HG02973 (cell line): ENCODE measurements around the gene ST3GAL3.

Experiments
- ATAC-seq: cut with Tn5 transposase; IDR thresholded peaks from one replicate; pipeline ENCODE4 v1.9.1; 2021; ENCODE audit warnings: moderate library complexity; ENCODE audit not compliant: unreplicated experiment

ST3GAL3 gene

GRCh38 chr1:43873851-43874250, 166.5 kb downstream of the ST3GAL3 start:
- no peak for ATAC-seq

DNA sequence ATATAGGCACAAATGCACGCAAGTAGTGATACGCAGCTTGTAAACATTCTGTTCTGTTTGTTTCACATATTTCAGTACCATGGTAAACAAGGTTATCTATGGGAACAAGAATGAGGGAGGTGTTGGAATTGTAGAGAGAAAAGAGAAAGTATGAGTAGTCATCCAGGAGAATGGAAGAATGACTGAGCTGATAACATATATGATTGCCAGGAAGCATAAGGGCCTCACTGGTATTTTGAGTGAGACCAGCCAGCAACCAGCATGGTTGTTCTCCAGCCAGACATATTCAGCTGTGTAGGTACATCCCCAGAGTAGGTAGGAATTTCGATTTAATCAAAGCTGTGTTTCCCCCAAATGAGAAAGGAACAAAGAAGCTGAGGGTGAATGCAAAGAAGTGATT, 167.4 kb downstream of the ST3GAL3 start:
- no peak for ATAC-seq

GRCh38 chr1:43875331-43875730, 168.0 kb downstream of the ST3GAL3 start:
- no peak for ATAC-seq

- ATAC-seq = no peak
Measured at GRCh38 chr1:43877101-43877500, 169.8 kb downstream of the ST3GAL3 start.

GRCh38 chr1:43878440-43878839, 171.1 kb downstream of the ST3GAL3 start:
- ATAC-seq = no peak

GRCh38 chr1:43878854-43879253, 171.5 kb downstream of the ST3GAL3 start:
- no peak for ATAC-seq

- ATAC-seq = no peak
Measured at GRCh38 chr1:43879414-43879813, 172.1 kb downstream of the ST3GAL3 start.

DNA sequence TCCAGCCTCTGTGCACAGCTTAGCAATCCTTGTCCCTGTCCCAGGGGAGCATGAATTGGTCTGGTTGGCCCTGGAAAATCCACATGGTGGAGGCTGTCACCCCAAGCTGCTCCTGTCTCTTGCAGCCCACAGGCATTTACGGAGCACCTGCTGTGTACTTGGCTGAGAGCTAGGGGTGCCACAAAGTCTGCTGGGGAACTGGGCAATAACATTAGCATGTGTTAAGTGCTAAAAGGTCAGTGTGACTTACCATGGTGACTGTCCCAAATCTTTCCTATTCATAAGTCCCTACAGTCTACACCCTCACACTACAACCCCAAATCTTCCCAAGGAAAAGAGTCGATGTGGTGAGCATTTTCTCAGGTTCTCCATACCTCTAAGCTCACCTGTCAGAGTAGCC, 172.7 kb downstream of the ST3GAL3 start:
- ATAC-seq = no peak

DNA sequence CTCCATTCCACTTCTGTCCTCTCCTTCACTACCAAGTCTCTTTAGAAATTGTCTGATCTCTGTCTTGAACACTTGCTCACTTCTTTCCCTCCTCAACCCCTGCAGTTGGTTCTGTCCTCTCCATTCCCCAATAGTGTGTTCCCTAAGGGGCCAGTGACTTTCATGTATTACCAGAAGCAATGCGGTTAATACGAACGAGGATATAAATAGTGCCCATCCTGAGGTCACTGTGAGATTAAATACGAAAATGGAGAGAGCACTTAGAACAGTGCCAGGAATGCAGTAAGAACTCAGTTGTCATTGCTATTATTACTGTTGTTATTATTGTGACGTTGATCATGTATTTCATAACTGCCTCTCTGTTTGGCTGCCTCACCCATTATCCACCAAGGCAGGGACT, 173.3 kb downstream of the ST3GAL3 start:
- no peak for ATAC-seq

- no peak for ATAC-seq
Measured at GRCh38 chr1:43881415-43881814, 174.1 kb downstream of the ST3GAL3 start.

- ATAC-seq = no peak
Measured at GRCh38 chr1:43882763-43883162, 175.4 kb downstream of the ST3GAL3 start.

DNA sequence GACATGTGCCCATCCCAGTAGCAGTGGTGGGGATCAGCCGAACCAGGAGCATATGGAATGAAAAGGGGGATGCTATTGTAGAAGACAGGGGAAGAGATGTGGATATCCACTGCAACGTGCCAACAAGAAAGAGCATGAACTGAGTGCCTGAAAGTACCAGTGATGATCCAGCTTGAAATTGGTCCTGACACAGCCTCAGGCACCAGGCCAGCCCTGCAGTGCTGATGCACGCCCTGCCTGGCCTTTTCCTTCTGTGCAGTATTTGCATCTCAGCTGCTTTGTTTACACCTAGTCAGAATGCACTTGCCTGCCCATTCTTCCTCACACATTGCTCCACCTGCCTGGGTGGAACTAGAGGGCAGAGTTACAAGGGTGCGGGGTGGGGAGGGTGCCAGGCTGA, 176.0 kb downstream of the ST3GAL3 start:
- no peak for ATAC-seq

- ATAC-seq = no peak
Measured at GRCh38 chr1:43885279-43885801, 178.0 kb downstream of the ST3GAL3 start.

DNA sequence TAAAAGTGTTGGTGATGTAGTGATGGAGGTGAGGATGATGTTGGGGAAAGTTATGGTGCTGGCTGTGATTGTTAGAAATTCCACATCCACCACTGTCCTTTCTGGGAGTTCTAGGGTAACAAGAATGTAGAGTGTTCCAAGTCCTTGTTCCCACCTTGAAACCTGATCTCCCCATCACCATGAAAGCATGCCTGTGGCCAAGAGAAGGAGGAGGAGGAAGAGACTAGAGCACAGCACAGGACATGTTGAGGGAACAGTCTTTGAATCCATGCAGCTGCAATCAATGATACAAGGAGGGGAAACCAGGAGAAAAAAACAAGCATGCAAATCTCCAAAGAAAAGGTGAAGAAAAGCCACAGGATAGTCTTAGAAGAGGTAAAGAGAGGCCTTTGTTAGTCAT, 180.4 kb downstream of the ST3GAL3 start:
- no peak for ATAC-seq

DNA sequence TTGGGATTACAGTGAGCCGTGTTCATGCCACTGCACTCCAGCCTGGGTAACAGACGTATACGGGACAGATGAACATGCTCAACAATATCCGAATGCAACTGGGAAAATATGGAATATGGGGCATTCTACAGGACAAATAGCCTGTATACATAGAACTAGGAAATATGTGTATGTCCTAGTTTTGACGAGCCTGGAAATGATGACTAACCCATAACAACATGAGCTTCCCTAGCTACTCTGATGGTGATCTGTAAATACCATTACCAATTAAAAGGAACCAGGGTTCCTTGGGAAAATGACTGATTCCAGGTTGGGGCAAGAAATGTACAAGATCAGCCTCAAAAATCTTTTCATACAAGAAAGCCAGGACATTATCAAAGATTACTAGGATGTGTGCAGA, 183.5 kb downstream of the ST3GAL3 start:
- ATAC-seq = no peak

- no peak for ATAC-seq
Measured at GRCh38 chr1:43893006-43893405, 185.7 kb downstream of the ST3GAL3 start.

GRCh38 chr1:43898981-43899380, 191.6 kb downstream of the ST3GAL3 start:
- no peak for ATAC-seq

DNA sequence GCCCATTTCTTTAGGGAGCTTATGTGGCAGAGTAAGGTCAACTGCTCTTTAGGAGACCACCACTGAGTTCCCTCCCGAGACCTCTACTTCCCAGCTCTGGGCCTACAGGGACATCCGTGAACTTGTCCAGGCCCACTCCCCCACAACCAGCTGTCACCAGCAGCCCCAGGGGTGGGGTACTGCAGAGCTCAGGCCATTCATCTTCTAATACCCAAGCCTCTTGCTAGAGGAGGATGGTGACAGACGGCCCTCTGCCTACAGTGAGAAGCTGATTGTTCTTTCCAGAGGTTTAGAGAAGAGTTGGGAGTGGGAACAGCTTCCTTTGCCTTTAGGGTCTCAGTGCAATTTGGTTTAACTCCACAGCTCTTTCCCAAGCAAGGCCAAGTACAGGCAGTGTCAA, 193.1 kb downstream of the ST3GAL3 start:
- ATAC-seq = no peak

GRCh38 chr1:43901196-43901961, 194.0 kb downstream of the ST3GAL3 start:
- no peak for ATAC-seq

DNA sequence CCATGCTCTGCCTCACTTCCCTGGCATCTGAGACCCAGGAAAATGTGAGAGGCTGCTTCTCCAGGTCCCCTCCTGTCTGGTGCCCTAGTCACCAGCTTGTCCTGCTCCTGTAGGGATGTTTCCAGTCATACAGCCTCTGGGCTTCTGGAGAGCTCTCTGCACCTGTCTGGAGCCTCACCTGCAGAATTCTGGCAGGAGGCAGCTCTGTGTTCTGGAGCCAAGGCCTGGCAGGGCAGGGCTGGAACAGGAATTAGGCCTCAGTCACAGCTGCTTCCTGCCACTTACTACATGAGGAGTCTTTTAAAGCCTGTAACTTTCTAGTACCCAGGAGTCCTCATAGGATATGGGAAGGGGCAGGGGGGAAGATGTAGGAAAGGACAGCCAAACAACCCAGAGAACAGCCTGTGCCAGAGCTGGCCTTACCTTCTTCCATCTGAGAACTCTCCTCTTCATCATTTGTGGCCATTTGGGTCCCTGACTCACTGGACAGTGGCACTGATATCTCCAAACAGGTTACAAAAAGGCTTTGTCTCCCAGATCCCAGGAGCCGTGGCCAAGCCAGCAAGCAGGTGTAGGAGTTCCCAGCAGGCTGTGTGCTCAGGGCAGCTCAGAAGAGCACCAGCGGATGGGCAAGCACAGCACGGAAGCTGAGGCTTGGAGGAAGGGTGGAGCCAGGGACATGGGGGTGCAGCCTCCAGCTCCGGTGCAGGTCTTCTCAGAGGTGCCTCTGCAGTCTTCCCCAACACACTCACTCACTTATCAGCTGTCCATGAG, 194.9 kb downstream of the ST3GAL3 start:
- ATAC-seq = no peak

- no peak for ATAC-seq
Measured at GRCh38 chr1:43904660-43905551, 197.6 kb downstream of the ST3GAL3 start.
